Trophoblast cell (in vitro differentiated cells and primary cell): ENCODE measurements around the gene ADARB2.

Experiments
- DNase-seq, 2 donors: peaks; one replicate each; pipeline ENCODE4 v3.0.0-alpha.2; 2016
- H2AFZ ChIP-seq: 2 replicates; pipeline ENCODE4 v1.6.1; 2013; ENCODE audit warnings: low read length, moderate library complexity, mild to moderate bottlenecking; ENCODE audit not compliant: insufficient read depth, poor library complexity
- H2AK5ac ChIP-seq: 2 replicates; pipeline ENCODE4 v1.6.1; 2013; ENCODE audit warnings: mild to moderate bottlenecking, low read length
- H2BK120ac ChIP-seq: 2 replicates; pipeline ENCODE4 v1.6.1; 2013; ENCODE audit warnings: low read length, mild to moderate bottlenecking, moderate library complexity; ENCODE audit not compliant: insufficient read depth, poor library complexity
- H2BK12ac ChIP-seq: 2 replicates; pipeline ENCODE4 v1.6.1; 2013; ENCODE audit warnings: mild to moderate bottlenecking, low read length, moderate library complexity
- H2BK5ac ChIP-seq: 2 replicates; pipeline ENCODE4 v1.6.1; 2013; ENCODE audit warnings: low read length, low read depth, moderate library complexity, mild to moderate bottlenecking; ENCODE audit not compliant: poor library complexity
- H3K14ac ChIP-seq: 2 replicates; pipeline ENCODE4 v1.6.1; 2013; ENCODE audit warnings: mild to moderate bottlenecking, low read length
- H3K18ac ChIP-seq: 2 replicates; pipeline ENCODE4 v1.6.1; 2013; ENCODE audit warnings: mild to moderate bottlenecking, low read length
- H3K23ac ChIP-seq: 2 replicates; pipeline ENCODE4 v1.6.1; 2013; ENCODE audit warnings: low read length
- H3K27ac ChIP-seq: 2 replicates; pipeline ENCODE4 v1.5.1; 2013; ENCODE audit warnings: low read depth, mild to moderate bottlenecking, inconsistent platforms, low read length, moderate library complexity
- H3K27me3 ChIP-seq: 2 replicates; pipeline ENCODE4 v1.6.1; 2013; ENCODE audit warnings: inconsistent platforms, mild to moderate bottlenecking, low read length, moderate library complexity; ENCODE audit not compliant: insufficient read depth
- H3K36me3 ChIP-seq, 2 experiments: 1 replicate in 1 of 2; 2 replicates in 1 of 2; pipeline ENCODE4 v1.6.1; 2013; ENCODE audit warnings: low read length in 2 of 2, mild to moderate bottlenecking in 2 of 2, moderate library complexity in 1 of 2; ENCODE audit not compliant: insufficient read depth in 2 of 2, control insufficient read depth in 1 of 2
- H3K4ac ChIP-seq: 2 replicates; pipeline ENCODE4 v1.6.1; 2013; ENCODE audit warnings: low read depth, mild to moderate bottlenecking, low read length, moderate library complexity
- H3K4me1 ChIP-seq, 2 experiments: 1 replicate in 1 of 2; 2 replicates in 1 of 2; pipeline ENCODE4 v1.6.1; 2013; ENCODE audit warnings: low read length in 2 of 2, mild to moderate bottlenecking in 2 of 2, moderate library complexity in 1 of 2; ENCODE audit not compliant: insufficient read depth in 2 of 2, control insufficient read depth in 1 of 2
- H3K4me2 ChIP-seq: 2 replicates; pipeline ENCODE4 v1.6.1; 2013; ENCODE audit warnings: inconsistent platforms, mild to moderate bottlenecking, low read length, moderate library complexity
- H3K4me3 ChIP-seq: 2 replicates; pipeline ENCODE4 v1.5.1; 2013; ENCODE audit warnings: mild to moderate bottlenecking, low read depth, low read length, inconsistent platforms
- H3K79me1 ChIP-seq: one replicate; pipeline ENCODE4 v1.6.1; 2013; ENCODE audit warnings: low read length
- H3K79me2 ChIP-seq: 2 replicates; pipeline ENCODE4 v1.6.1; 2013; ENCODE audit warnings: low read length, mild to moderate bottlenecking; ENCODE audit not compliant: control insufficient read depth, insufficient read depth, poor library complexity
- H3K9ac ChIP-seq: 2 replicates; pipeline ENCODE4 v1.6.1; 2013; ENCODE audit warnings: mild to moderate bottlenecking, low read length
- H3K9me3 ChIP-seq: 2 replicates; pipeline ENCODE4 v1.6.1; 2013; ENCODE audit warnings: low read depth, mild to moderate bottlenecking, control low read depth, inconsistent platforms, low read length; ENCODE audit not compliant: insufficient read depth
- H4K12ac ChIP-seq: 2 replicates; pipeline ENCODE4 v1.6.1; 2013; ENCODE audit warnings: low read depth, mild to moderate bottlenecking, low read length, moderate library complexity
- H4K8ac ChIP-seq: 2 replicates; pipeline ENCODE4 v1.6.1; 2013; ENCODE audit warnings: low read depth, mild to moderate bottlenecking, low read length, moderate library complexity
- H4K91ac ChIP-seq: one replicate; pipeline ENCODE4 v1.6.1; 2013; ENCODE audit warnings: low read depth, mild to moderate bottlenecking, low read length, moderate library complexity
- WGBS: extraction: QIAGEN DNeasy Blood & Tissue Kit; methylation state at CpG from one replicate; pipeline ENCODE4 v1.1.7; 2013; ENCODE audit warnings: missing lambda C conversion rate; ENCODE audit not compliant: insufficient read length, insufficient coverage; ENCODE audit errors: extremely low coverage; 5-methylcytosine and 5-hydroxymethylcytosine counted together

The ADARB2 gene

GRCh38 chr10:1766049-1766448, 28.7 kb upstream of the ADARB2 start:
- no peaks in the 10 kb centered on the region for H3K79me2 ChIP-seq

GRCh38 chr10:1762076-1762475, 24.8 kb upstream of the ADARB2 start:
- H3K36me3 ChIP-seq: no peaks in the 10 kb centered on the region
- no peak overlapping the region for H3K4me3 ChIP-seq
- no peak overlapping the region for H4K8ac ChIP-seq
- no peaks in the 10 kb centered on the region for H3K27me3 ChIP-seq
- no peak overlapping the region for H3K27ac ChIP-seq
- no peak overlapping the region for H2BK12ac ChIP-seq
- no peak overlapping the region for H2BK5ac ChIP-seq
- H2AFZ ChIP-seq: no peak overlapping the region
- H2AK5ac ChIP-seq: no peak overlapping the region
- DNase-seq: no peak
- H3K79me2 ChIP-seq: no peaks in the 10 kb centered on the region
- H3K79me1 ChIP-seq: no peaks in the 10 kb centered on the region
- H3K4me1 ChIP-seq: no peaks in the 10 kb centered on the region
- H3K23ac ChIP-seq: no peak overlapping the region
- H4K91ac ChIP-seq: no peak overlapping the region
- H3K18ac ChIP-seq: no peak overlapping the region
- no peak overlapping the region for H2BK120ac ChIP-seq
- H3K4ac ChIP-seq: no peak overlapping the region
- no peak overlapping the region for H3K4me2 ChIP-seq
- peaks cover 9% of the 10 kb centered on the region for H3K9me3 ChIP-seq
- WGBS: no CpG with 5 or more reads among the region's 8 CpGs
- H3K9ac ChIP-seq: no peak overlapping the region
- H4K12ac ChIP-seq: no peak overlapping the region
- H3K14ac ChIP-seq: no peak overlapping the region

More at GRCh38 chr10:1766049-1766448, 28.7 kb upstream of the ADARB2 start:
- Histone ChIP-seq H2BK12ac (no peak overlapping the region), H3K79me1 (no peaks in the 10 kb centered on the region), H3K4me1 (no peaks in the 10 kb centered on the region), H4K12ac (no peak overlapping the region), H3K14ac (no peak overlapping the region), H2AK5ac (no peak overlapping the region), H4K91ac (no peak overlapping the region), H3K9me3 (peaks cover 2% of the 10 kb centered on the region), H4K8ac (no peak overlapping the region), H2AFZ (no peak overlapping the region), H3K27me3 (no peaks in the 10 kb centered on the region), H3K18ac (no peak overlapping the region), H3K27ac (no peak overlapping the region), H3K36me3 (no peaks in the 10 kb centered on the region), H3K4me2 (no peak overlapping the region), H2BK5ac (no peak overlapping the region), H3K4me3 (no peak overlapping the region), H2BK120ac (no peak overlapping the region), H3K9ac (no peak overlapping the region), H3K4ac (no peak overlapping the region), H3K23ac (no peak overlapping the region)
- WGBS: no CpG with 5 or more reads among the region's 10 CpGs
- DNase-seq: no peak

- Histone ChIP-seq H3K9me3 (peaks cover 5% of the 10 kb centered on the region), H2AK5ac (no peak overlapping the region), H3K4me3 (no peak overlapping the region), H2BK12ac (no peak overlapping the region), H4K91ac (no peak overlapping the region), H3K27me3 (no peaks in the 10 kb centered on the region), H3K4ac (no peak overlapping the region), H3K18ac (no peak overlapping the region), H2BK5ac (no peak overlapping the region), H3K79me1 (no peaks in the 10 kb centered on the region), H3K4me1 (peaks cover 2 to 8% of the 10 kb centered on the region in 2 experiments), H3K27ac (no peak overlapping the region), H2BK120ac (no peak overlapping the region), H4K8ac (no peak overlapping the region), H3K23ac (no peak overlapping the region), H3K14ac (no peak overlapping the region), H3K79me2 (no peaks in the 10 kb centered on the region), H3K36me3 (no peaks in the 10 kb centered on the region), H4K12ac (no peak overlapping the region), H2AFZ (no peak overlapping the region), H3K4me2 (peak overlapping the region; percentile 8), H3K9ac (no peak overlapping the region)
- DNase-seq: no peak
- WGBS: no CpG with 5 or more reads among the region's 19 CpGs
These were observed 17.3 kb upstream of the ADARB2 start for GRCh38 chr10:1754506-1755153.

- no peak overlapping the region for H4K12ac ChIP-seq
- no peak overlapping the region for H3K4me2 ChIP-seq
- no peak overlapping the region for H3K18ac ChIP-seq
- no peak overlapping the region for H3K4ac ChIP-seq
- H2BK5ac ChIP-seq: no peak overlapping the region
- H2BK12ac ChIP-seq: no peak overlapping the region
- no peak overlapping the region for H3K27ac ChIP-seq
- peaks cover 2 to 8% of the 10 kb centered on the region in 2 experiments for H3K4me1 ChIP-seq
- no peak for DNase-seq
- H3K23ac ChIP-seq: no peak overlapping the region
- H3K79me1 ChIP-seq: no peaks in the 10 kb centered on the region
- no peaks in the 10 kb centered on the region for H3K36me3 ChIP-seq
- H3K9me3 ChIP-seq: peaks cover 4% of the 10 kb centered on the region
- no peak overlapping the region for H3K4me3 ChIP-seq
- no peak overlapping the region for H3K9ac ChIP-seq
- no peak overlapping the region for H2BK120ac ChIP-seq
- H2AK5ac ChIP-seq: no peak overlapping the region
- H2AFZ ChIP-seq: no peak overlapping the region
- H3K79me2 ChIP-seq: no peaks in the 10 kb centered on the region
- H4K91ac ChIP-seq: no peak overlapping the region
- no peak overlapping the region for H4K8ac ChIP-seq
- H3K27me3 ChIP-seq: no peaks in the 10 kb centered on the region
- no peak overlapping the region for H3K14ac ChIP-seq
These were observed 14.8 kb upstream of the ADARB2 start for GRCh38 chr10:1752153-1752552.
